Mucosa of descending colon (tissue), 3 donors: ENCODE results near the gene MAMDC2. TPM values are rescaled to one million over a fixed set of nuclear protein-coding genes. Genes with fewer than 3 reads are reported as not detected.

Experiments
- ATAC-seq: fragments of 200-7000 bp; cut with Tn5 transposase; one replicate; pipeline ENCODE4 v1.9.1; 2020; ENCODE audit warnings: mild to moderate bottlenecking, moderate library complexity
- DNase-seq, 3 donors: peaks; one replicate each; pipeline ENCODE4 v3.0.0-alpha.2; 2020
- H3K36me3 ChIP-seq: fragments of 200-600 bp; one replicate; pipeline ENCODE4 v1.8.0; 2021; ENCODE audit warnings: low read depth, mild to moderate bottlenecking
- H3K4me1 ChIP-seq: fragments of 200-600 bp; one replicate; pipeline ENCODE4 v1.8.0; 2021; ENCODE audit warnings: low read depth, mild to moderate bottlenecking
- H3K4me3 ChIP-seq: fragments of 200-600 bp; one replicate; pipeline ENCODE4 v1.8.0; 2021; ENCODE audit warnings: mild to moderate bottlenecking
- H3K9me3 ChIP-seq: fragments of 200-600 bp; one replicate; pipeline ENCODE4 v1.8.0; 2021; ENCODE audit warnings: mild to moderate bottlenecking
- CTCF ChIP-seq: fragments of 200-600 bp; IDR thresholded peaks from one replicate; pipeline ENCODE4 v1.8.0; 2022; ENCODE audit warnings: antibody characterized with exemption, mild to moderate bottlenecking
- intact Hi-C, 2 donors: fragments of 100-400 bp; cut with DNase I in 1 of 2; cut with micrococcal nuclease in 1 of 2; formaldehyde crosslinking; loops; one replicate each; pipeline versions ENCODE4 v1.11.0 to v1.11.1; 2022; cut with DNase I, micrococcal nuclease
- total RNA-seq, 3 donors: library from RNA; stranded (reverse); fragmentation: NEBNext Ultra II Directional in 2 of 3; extraction: Animal tissue kit (Norgen Biotek cat#: 25700) in 2 of 3; gene quantifications; one replicate each; pipeline versions ENCODE4 v1.2.1 to v1.2.4, GENCODE V29; 2021 to 2023
- donor health status: DM: no; HTN: no; CAD: no; lungs with moderate emphysema.
- donor health status: DM: no; HTN: no; CAD: no.
- donor health status: DM: no; HTN: yes; CAD: no.

The MAMDC2 gene
- total RNA-seq, 3 donors from 2014 or later: 3.5 to 70.6 (median 6.9) TPM

- intact Hi-C loops: no loop called here
- ATAC-seq (no peak), DNase-seq (no peak)
- H3K36me3 ChIP-seq: no peaks in the 10 kb centered on the region
- no peaks in the 10 kb centered on the region for H3K4me1 ChIP-seq
- H3K4me3 ChIP-seq: no peak overlapping the region
- TF ChIP-seq CTCF: no peak
- H3K9me3 ChIP-seq: no peaks in the 10 kb centered on the region
Measured at GRCh38 chr9:70020991-70021571, 22.6 kb upstream of the MAMDC2 start.

GRCh38 chr9:70028287-70028686 is 15.4 kb upstream of the MAMDC2 start:
- Histone ChIP-seq H3K4me1 (no peaks in the 10 kb centered on the region), H3K4me3 (no peak overlapping the region), H3K36me3 (no peaks in the 10 kb centered on the region), H3K9me3 (no peaks in the 10 kb centered on the region)
- ATAC-seq (no peak), DNase-seq (no peak)
- intact Hi-C loops: no loop called here
- TF ChIP-seq CTCF: no peak

- no peak for DNase-seq
- H3K36me3 ChIP-seq: no peaks in the 10 kb centered on the region
- no peak for ATAC-seq
- no peaks in the 10 kb centered on the region for H3K4me1 ChIP-seq
- TF ChIP-seq CTCF: no peak
- H3K4me3 ChIP-seq: no peak overlapping the region
- intact Hi-C loops: no loop called here
- no peaks in the 10 kb centered on the region for H3K9me3 ChIP-seq
Measured at GRCh38 chr9:70030156-70030555, 13.5 kb upstream of the MAMDC2 start.

GRCh38 chr9:70031141-70031545 is 12.5 kb upstream of the MAMDC2 start:
- no peaks in the 10 kb centered on the region for H3K4me1 ChIP-seq
- no peaks in the 10 kb centered on the region for H3K9me3 ChIP-seq
- no peak for TF ChIP-seq CTCF
- intact Hi-C loops: no loop called here
- no peak for DNase-seq
- H3K36me3 ChIP-seq: no peaks in the 10 kb centered on the region
- no peak overlapping the region for H3K4me3 ChIP-seq
- ATAC-seq: no peak

- intact Hi-C loops: no loop called here
- H3K4me3 ChIP-seq: no peak overlapping the region
- no peak for DNase-seq
- no peak for ATAC-seq
- no peak for TF ChIP-seq CTCF
- H3K9me3 ChIP-seq: no peaks in the 10 kb centered on the region
- H3K4me1 ChIP-seq: no peaks in the 10 kb centered on the region
- no peaks in the 10 kb centered on the region for H3K36me3 ChIP-seq
Measured at GRCh38 chr9:70034271-70034711, 9.4 kb upstream of the MAMDC2 start.

- Histone ChIP-seq H3K4me1 (no peaks in the 10 kb centered on the region), H3K9me3 (no peaks in the 10 kb centered on the region), H3K36me3 (no peaks in the 10 kb centered on the region), H3K4me3 (no peak overlapping the region)
- intact Hi-C loops: no loop called here
- DNase-seq (no peak), ATAC-seq (no peak)
- no peak for TF ChIP-seq CTCF
Measured at GRCh38 chr9:70035691-70036090, 8.0 kb upstream of the MAMDC2 start.
